ENCODE results near the gene LRRC47.

- TF ChIP-seq EZH2 (IDR thresholded peaks at IDR 0.05; ENCODE audit: insufficient read depth, poor library complexity, severe bottlenecking) (no peak), EZH2phosphoT487 (IDR thresholded peaks at IDR 0.05; ENCODE audit: insufficient read depth, low read depth) (no peak)
Observed at GRCh38 chr1:3774276-3774945, 21.9 kb downstream of the LRRC47 start.
